HFFc6 (cell line): ENCODE results near the gene ASIC2. TPM values are rescaled to one million over a fixed set of nuclear protein-coding genes. Genes with fewer than 3 reads are reported as not detected.

Source experiments
- DNase-seq: peaks from one replicate; pipeline ENCODE4 v3.0.0-alpha.2; 2018
- H3K27ac Mint-ChIP-seq: 2 replicates; pipeline ENCODE4 v1.8.0; 2020; ENCODE audit warnings: mild to moderate bottlenecking, mixed read lengths
- H3K27me3 Mint-ChIP-seq: 2 replicates; pipeline ENCODE4 v1.8.0; 2021; ENCODE audit warnings: mild to moderate bottlenecking, moderate library complexity, mixed read lengths; ENCODE audit not compliant: insufficient read depth
- H3K36me3 Mint-ChIP-seq: 2 replicates; pipeline ENCODE4 v1.8.0; 2021; ENCODE audit warnings: low read depth, mixed read lengths
- H3K4me1 Mint-ChIP-seq: 2 replicates; pipeline ENCODE4 v1.8.0; 2020; ENCODE audit warnings: low read depth, mixed read lengths
- H3K4me3 Mint-ChIP-seq: 2 replicates; pipeline ENCODE4 v1.8.0; 2020; ENCODE audit warnings: mild to moderate bottlenecking, moderate library complexity, mixed read lengths
- H3K9me3 Mint-ChIP-seq: 2 replicates; pipeline ENCODE4 v1.8.0; 2020; ENCODE audit warnings: mild to moderate bottlenecking, mixed read lengths
- total RNA-seq, 6 experiments: library from RNA; stranded (reverse); fragmentation: NEBNext Ultra II Directional; extraction: Animal tissue kit (Norgen Biotek cat#: 25700); gene quantifications; 2 replicates in 1 of 6; 3 replicates in 5 of 6; pipeline ENCODE4 v1.2.3, GENCODE V29; 2021
- TF ChIP-seq, protein P1 (sequence below): fragments of 200-600 bp; sonication (generic); IDR thresholded peaks from 2 replicates; pipeline ENCODE4 v1.5.0; 2021; ENCODE audit warnings: antibody characterized with exemption, mild to moderate bottlenecking

The ASIC2 gene
- total RNA-seq, 6 experiments from 2014 or later: not detected

DNA sequence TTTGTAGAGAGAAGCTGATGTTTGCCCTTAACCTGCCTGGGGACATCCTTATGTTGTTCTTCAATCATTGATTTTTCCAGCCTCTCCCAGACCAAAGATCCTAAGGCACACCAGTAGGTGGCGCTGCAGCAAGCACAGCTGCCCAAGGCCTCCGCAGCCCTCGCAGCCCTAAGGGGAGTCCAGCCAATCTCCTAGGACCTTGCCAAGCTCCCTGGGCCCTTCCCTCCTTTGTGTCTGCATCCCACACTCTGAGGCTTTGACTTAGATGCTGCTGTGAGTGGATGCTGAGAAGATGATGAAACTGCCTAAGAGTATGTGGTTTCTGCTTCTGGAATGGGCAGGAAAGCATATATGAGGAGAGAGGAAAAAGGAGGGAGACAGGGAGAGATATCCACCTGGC is 254.4 kb downstream of the ASIC2 start:
- H3K4me1 Mint-ChIP-seq: no peaks in the 10 kb centered on the region; the same call in 1 of the 2 replicates
- TF ChIP-seq, protein P1, sequence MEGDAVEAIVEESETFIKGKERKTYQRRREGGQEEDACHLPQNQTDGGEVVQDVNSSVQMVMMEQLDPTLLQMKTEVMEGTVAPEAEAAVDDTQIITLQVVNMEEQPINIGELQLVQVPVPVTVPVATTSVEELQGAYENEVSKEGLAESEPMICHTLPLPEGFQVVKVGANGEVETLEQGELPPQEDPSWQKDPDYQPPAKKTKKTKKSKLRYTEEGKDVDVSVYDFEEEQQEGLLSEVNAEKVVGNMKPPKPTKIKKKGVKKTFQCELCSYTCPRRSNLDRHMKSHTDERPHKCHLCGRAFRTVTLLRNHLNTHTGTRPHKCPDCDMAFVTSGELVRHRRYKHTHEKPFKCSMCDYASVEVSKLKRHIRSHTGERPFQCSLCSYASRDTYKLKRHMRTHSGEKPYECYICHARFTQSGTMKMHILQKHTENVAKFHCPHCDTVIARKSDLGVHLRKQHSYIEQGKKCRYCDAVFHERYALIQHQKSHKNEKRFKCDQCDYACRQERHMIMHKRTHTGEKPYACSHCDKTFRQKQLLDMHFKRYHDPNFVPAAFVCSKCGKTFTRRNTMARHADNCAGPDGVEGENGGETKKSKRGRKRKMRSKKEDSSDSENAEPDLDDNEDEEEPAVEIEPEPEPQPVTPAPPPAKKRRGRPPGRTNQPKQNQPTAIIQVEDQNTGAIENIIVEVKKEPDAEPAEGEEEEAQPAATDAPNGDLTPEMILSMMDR: peak; percentile 79
- DNase-seq: no peak
- no peaks in the 10 kb centered on the region for H3K36me3 Mint-ChIP-seq
- no peaks in the 10 kb centered on the region; the same call in 1 of the 2 replicates for H3K27me3 Mint-ChIP-seq
- H3K9me3 Mint-ChIP-seq: no peaks in the 10 kb centered on the region; the same call in none of the 2 replicates
- no peak overlapping the region for H3K4me3 Mint-ChIP-seq
- H3K27ac Mint-ChIP-seq: no peak overlapping the region

DNA sequence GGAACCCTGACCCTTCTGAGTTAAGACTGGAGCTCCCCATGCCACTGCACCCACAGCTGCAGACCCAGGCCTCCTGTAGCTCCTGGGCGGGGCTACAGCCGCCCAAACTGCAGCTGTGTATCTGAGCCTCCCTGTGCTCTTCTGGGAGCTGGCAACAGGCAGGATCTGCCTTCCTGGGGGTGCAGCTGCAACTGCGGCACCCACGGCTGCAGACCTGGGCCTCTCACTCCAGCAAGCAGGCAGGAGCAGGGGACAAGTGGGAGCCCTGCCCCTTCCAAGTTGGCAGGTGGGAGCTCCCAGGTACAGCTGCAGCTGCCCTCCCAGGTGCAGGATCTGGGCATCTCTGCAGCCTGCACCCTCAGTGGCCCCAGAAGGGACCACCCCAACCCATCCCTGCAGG is 259.9 kb downstream of the ASIC2 start:
- TF ChIP-seq, protein P1: no peak
- Mint-ChIP-seq H3K36me3 (no peaks in the 10 kb centered on the region), H3K4me3 (no peak overlapping the region), H3K27ac (no peak overlapping the region), H3K27me3 (no peaks in the 10 kb centered on the region), H3K9me3 (no peaks in the 10 kb centered on the region; the same call in none of the 2 replicates), H3K4me1 (no peaks in the 10 kb centered on the region)
- no peak for DNase-seq

DNA sequence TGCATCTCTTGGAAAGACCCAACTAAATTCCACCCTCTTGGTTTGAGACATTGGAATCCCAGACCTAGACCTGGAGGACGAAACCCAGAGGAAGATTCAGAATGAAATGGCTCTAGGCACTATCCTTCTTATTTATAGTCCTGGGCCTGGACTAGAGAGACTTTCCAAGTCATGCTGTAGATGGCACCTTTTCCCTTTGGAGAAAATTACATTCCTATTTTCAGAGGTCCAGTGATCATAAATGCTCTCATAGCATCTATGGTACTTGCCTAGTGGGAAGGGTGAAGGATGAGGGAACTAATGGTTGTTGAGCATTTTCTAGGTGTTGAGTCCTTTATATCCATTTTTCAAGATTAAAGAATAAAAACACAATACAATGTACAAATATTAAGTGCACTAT is 264.3 kb downstream of the ASIC2 start:
- TF ChIP-seq, protein P1: no peak
- no peaks in the 10 kb centered on the region for H3K9me3 Mint-ChIP-seq
- no peak for DNase-seq

DNA sequence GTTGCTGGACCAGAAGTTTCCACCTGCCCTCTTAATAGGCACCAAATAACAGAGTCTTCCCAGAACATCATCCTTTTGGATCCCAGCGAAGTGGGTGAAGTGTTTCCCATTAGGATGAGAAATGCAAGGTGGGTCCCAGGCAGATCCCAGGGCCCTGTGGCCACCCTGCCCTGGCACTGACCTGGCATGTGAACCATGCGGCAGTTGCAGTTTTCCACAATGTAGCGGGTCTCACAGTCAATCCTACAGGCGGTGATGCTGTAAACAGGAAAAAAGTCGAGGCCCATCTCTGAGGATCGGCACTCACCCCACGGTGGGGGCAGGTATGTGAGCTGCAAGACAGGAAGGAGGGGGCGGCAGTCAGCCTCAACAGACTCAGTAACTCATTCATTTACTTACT is 265.0 kb downstream of the ASIC2 start:
- H3K27me3 Mint-ChIP-seq: peaks cover 15% of the 10 kb centered on the region
- TF ChIP-seq, protein P1: no peak
- no peaks in the 10 kb centered on the region for H3K9me3 Mint-ChIP-seq
- no peaks in the 10 kb centered on the region for H3K36me3 Mint-ChIP-seq
- DNase-seq: no peak
- H3K4me3 Mint-ChIP-seq: no peak overlapping the region
- H3K4me1 Mint-ChIP-seq: no peaks in the 10 kb centered on the region
- no peak overlapping the region for H3K27ac Mint-ChIP-seq

More for the DNA sequence above, 264.3 kb downstream of the ASIC2 start:
- peaks cover 13% of the 10 kb centered on the region; the same call in 1 of the 2 replicates for H3K27me3 Mint-ChIP-seq
- no peak overlapping the region for H3K4me3 Mint-ChIP-seq
- H3K27ac Mint-ChIP-seq: no peak overlapping the region
- no peaks in the 10 kb centered on the region for H3K36me3 Mint-ChIP-seq
- H3K4me1 Mint-ChIP-seq: no peaks in the 10 kb centered on the region

DNA sequence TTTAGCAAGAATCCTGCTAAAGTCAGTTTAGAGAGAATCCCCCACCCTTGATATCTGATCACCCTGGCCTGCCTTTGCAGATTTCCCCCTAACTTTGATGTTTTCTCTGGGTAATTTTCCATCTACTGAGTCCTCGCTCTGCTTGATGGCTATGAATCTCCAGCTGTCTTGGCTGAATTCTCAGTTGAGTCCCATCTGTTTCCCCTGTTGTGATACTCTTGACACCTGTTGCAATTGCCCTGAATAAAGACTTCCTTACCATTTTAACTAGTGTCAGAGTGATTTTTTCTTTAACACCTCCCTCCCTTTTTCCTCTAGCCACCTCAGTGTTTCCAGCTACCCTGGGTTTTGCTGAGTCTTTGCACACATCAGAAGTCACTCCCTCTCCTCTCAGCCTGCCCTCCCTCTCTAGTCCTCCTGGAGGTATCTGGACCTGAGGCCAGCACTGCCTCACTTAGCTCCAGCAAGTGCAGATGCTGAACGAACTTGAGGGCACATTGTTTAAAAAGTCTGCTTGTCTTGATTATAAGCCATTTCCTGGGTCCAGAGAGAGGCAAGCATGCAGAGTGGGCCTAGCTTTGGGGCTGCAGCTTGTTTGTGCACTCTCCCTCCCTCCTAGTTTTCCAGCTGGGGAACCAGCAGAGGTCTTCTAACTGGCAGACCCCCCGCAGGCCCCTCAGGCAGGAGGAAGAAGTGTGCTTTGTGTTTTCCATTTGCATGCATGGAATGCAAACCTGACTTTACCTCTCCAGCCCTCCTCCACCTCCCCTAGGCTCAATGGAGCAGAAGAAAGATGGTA is 268.2 kb downstream of the ASIC2 start:
- no peak for DNase-seq
- TF ChIP-seq, protein P1: no peak
- Mint-ChIP-seq H3K9me3 (no peaks in the 10 kb centered on the region; the same call in 1 of the 2 replicates), H3K27ac (no peak overlapping the region), H3K27me3 (peaks cover 16% of the 10 kb centered on the region), H3K36me3 (no peaks in the 10 kb centered on the region), H3K4me1 (no peaks in the 10 kb centered on the region), H3K4me3 (no peak overlapping the region)
